K562 (cell line): Measurements from ENCODE around the gene HHIPL1. TPM values are rescaled to one million over a fixed set of nuclear protein-coding genes. Genes with fewer than 3 reads are reported as not detected.

Source experiments
- ATAC-seq: fragments of 200-7000 bp; cut with Tn5 transposase; 3 replicates; pipeline ENCODE4 v1.9.1; 2020; ENCODE audit warnings: moderate library complexity
- BruUV-seq: library from RNA; stranded (reverse); fragments of 400-500 nt; replicated peaks from 2 replicates; lab custom pipeline; 2021; lab: Mats Ljungman, UMichigan
- CTCF ChIA-PET: fragments of 300-600 bp; formaldehyde crosslinking; extraction: SDS; loops from one replicate; lab custom pipeline; 2021; ENCODE audit warnings: low intra/inter-chr PET ratio; lab: Yijun Ruan, JAX
- POLR2A ChIA-PET: fragments of 300-600, 350-650 bp; sonication (Branson Sonifier 250); formaldehyde crosslinking; extraction: SDS; loops from one replicate; lab custom pipeline; 2021; ENCODE audit warnings: antibody characterized with exemption, inconsistent platforms; lab: Yijun Ruan, JAX
- DNase-seq, 4 experiments: peaks; one replicate each; pipeline versions ENCODE4 v3.0.0 to v3.0.0-alpha.2; 2011 to 2018; ENCODE audit warnings: low spot score in 3 of 4, mixed read lengths in 3 of 4; ENCODE audit errors: extremely low read depth in 1 of 4
- FAIRE-seq: peaks from 2 replicates; lab custom pipeline; 2011; peaks lifted over from hg19 to GRCh38; lab: Jason Lieb, UNC
- H2AFZ ChIP-seq: 2 replicates; pipeline ENCODE4 v1.6.0; 2011; ENCODE audit warnings: low read depth, low read length, control low read depth, inconsistent platforms
- H3K27ac ChIP-seq: fragments of 200-600 bp; 3 replicates; pipeline ENCODE4 v1.8.0; 2011; ENCODE audit warnings: low read depth, mild to moderate bottlenecking, control low read depth, inconsistent platforms, low read length, moderate library complexity, mixed read lengths; ENCODE audit errors: extremely low read depth
- H3K27me3 ChIP-seq, 2 experiments: fragments of 300-600 bp in 1 of 2; 2 replicates in 1 of 2; 3 replicates in 1 of 2; pipeline versions ENCODE4 v1.6.0 to v1.8.0; 2011; ENCODE audit warnings: inconsistent platforms in 2 of 2, low read length in 2 of 2, mild to moderate bottlenecking in 1 of 2, mixed read lengths in 1 of 2, moderate library complexity in 1 of 2; ENCODE audit not compliant: control insufficient read depth in 2 of 2, insufficient read depth in 2 of 2
- H3K36me3 ChIP-seq: fragments of 300-600 bp; 3 replicates; pipeline ENCODE4 v1.8.0; 2011; ENCODE audit warnings: mild to moderate bottlenecking, low read length, inconsistent platforms; ENCODE audit not compliant: control insufficient read depth, insufficient read depth
- H3K4me1 ChIP-seq, 2 experiments: fragments of 200-600 bp in 1 of 2; replicated peaks in 1 of 2; 2 replicates in 1 of 2; 3 replicates in 1 of 2; pipeline versions ENCODE4 v1.5.1 to v1.8.0; 2011; ENCODE audit warnings: inconsistent platforms in 2 of 2, low read length in 2 of 2, mild to moderate bottlenecking in 1 of 2, mixed read lengths in 1 of 2, moderate library complexity in 1 of 2; ENCODE audit not compliant: control insufficient read depth in 2 of 2, insufficient read depth in 2 of 2
- H3K4me2 ChIP-seq: 2 replicates; pipeline ENCODE4 v1.6.1; 2011; ENCODE audit warnings: low read length, control low read depth, inconsistent platforms, mixed read lengths; ENCODE audit not compliant: insufficient read depth
- H3K4me3 ChIP-seq: fragments of 200-600 bp; sonication (generic), shearing (Covaris generic); 2 replicates; pipeline ENCODE4 v1.5.1; 2016; ENCODE audit warnings: control low read depth, inconsistent platforms
- H3K79me2 ChIP-seq: fragments of 200-600 bp; 3 replicates; pipeline ENCODE4 v1.8.0; 2011; ENCODE audit warnings: low read length, inconsistent platforms; ENCODE audit not compliant: control insufficient read depth, insufficient read depth
- H3K9ac ChIP-seq, 2 experiments: 2 replicates each; pipeline versions ENCODE4 v1.6.0 to v1.6.1; 2011; ENCODE audit warnings: low read depth in 2 of 2, low read length in 2 of 2, control low read depth in 1 of 2, inconsistent platforms in 1 of 2, mild to moderate bottlenecking in 1 of 2, mixed read lengths in 1 of 2; ENCODE audit not compliant: insufficient read depth in 1 of 2
- H3K9me1 ChIP-seq: one replicate; pipeline ENCODE4 v1.6.0; 2011; ENCODE audit warnings: inconsistent platforms, mild to moderate bottlenecking, low read length, moderate library complexity; ENCODE audit not compliant: control insufficient read depth, insufficient read depth
- H3K9me3 ChIP-seq: replicated peaks from 2 replicates; pipeline ENCODE4 v1.5.1; 2011; ENCODE audit warnings: low read depth, low read length, inconsistent platforms; ENCODE audit not compliant: control insufficient read depth, insufficient read depth
- H4K20me1 ChIP-seq: replicated peaks from 2 replicates; pipeline ENCODE4 v1.6.1; 2011; ENCODE audit warnings: low read length, inconsistent platforms, mixed read lengths; ENCODE audit not compliant: control insufficient read depth, insufficient read depth
- HDAC3 ChIP-seq: fragments of 450-650 bp; IDR thresholded peaks from 2 replicates; pipeline ENCODE4 v1.6.1; 2018; ENCODE audit warnings: borderline replicate concordance, mild to moderate bottlenecking, moderate library complexity; ENCODE audit not compliant: partially characterized antibody
- L3MBTL2 ChIP-seq: fragments of 450-650 bp; IDR thresholded peaks from 2 replicates; pipeline ENCODE4 v1.6.1; 2016; ENCODE audit warnings: mild to moderate bottlenecking, moderate library complexity
- NCOA2 ChIP-seq, 2 experiments: fragments of 450-650 bp; IDR thresholded peaks; 2 replicates each; pipeline ENCODE4 v1.6.1; 2018; ENCODE audit warnings: mild to moderate bottlenecking in 2 of 2, moderate library complexity in 1 of 2; ENCODE audit not compliant: partially characterized antibody in 2 of 2
- PPARD ChIP-seq: fragments of 250-450 bp; sonication (Bioruptor Pico); IDR thresholded peaks from 2 replicates; pipeline ENCODE4 v1.8.0; 2022; ENCODE audit warnings: inconsistent platforms, mild to moderate bottlenecking, moderate library complexity
- ZBTB33 ChIP-seq: sonication (generic); formaldehyde crosslinking; IDR thresholded peaks from 2 replicates; pipeline ENCODE4 v1.8.1; 2023; ENCODE audit warnings: mild to moderate bottlenecking, missing genetic modification reagents
- WGBS: fragments of 100-300 bp; shearing (Covaris generic); methylation state at CpG from one replicate; pipeline ENCODE4 v1.1.6; 2016; ENCODE audit warnings: low coverage, mixed read lengths; ENCODE audit not compliant: insufficient coverage; ENCODE audit errors: missing lambda C conversion rate; 5-methylcytosine and 5-hydroxymethylcytosine counted together
- in situ Hi-C: fragments of 300-500 bp; cut with MboI; formaldehyde crosslinking; loops from 4 replicates; pipeline ENCODE4 v1.15.0; 2018; ENCODE audit warnings: inconsistent platforms, mixed read lengths
- intact Hi-C: fragments of 100-400 bp; cut with micrococcal nuclease; formaldehyde crosslinking; loops from 2 replicates; pipeline ENCODE4 v1.14.2; 2022
- polyA plus RNA-seq, 8 experiments: library from polyadenylated mRNA; depleted of rRNA in 4 of 8; stranded (reverse) in 5 of 8; unstranded in 3 of 8; fragments of >200 nt; fragmentation: Nextera tagmentation in 2 of 8; fragmentation: Illumina TruSeq in 1 of 8; extraction: Ambion mirVana in 2 of 8; extraction: Trizol in 1 of 8; gene quantifications; 2 replicates each; pipeline versions ENCODE4 v1.2.1 to v1.2.3, GENCODE V29; 2011 to 2014; ENCODE audit warnings: inconsistent platforms in 1 of 8, missing spikeins in 1 of 8
- total RNA-seq, 7 experiments: library from RNA; depleted of rRNA in 6 of 7; stranded (reverse); fragments of >200 nt in 6 of 7; fragmentation: Illumina TruSeq in 2 of 7; extraction: Trizol in 2 of 7; gene quantifications; 2 replicates each; pipeline versions ENCODE4 v1.2.1 to v1.2.3, GENCODE V29; 2011 to 2021; ENCODE audit warnings: low replicate concordance in 1 of 7

Gene HHIPL1
- total and polyA plus RNA-seq, 9 of the 15 experiments (the other 6 are each of a cell fraction or from before 2014, with no cell fraction given) = not detected

GRCh38 chr14:99597911-99598600, 46.9 kb upstream of the HHIPL1 start (continued):
- TF ChIP-seq L3MBTL2 (no peak), PPARD (no peak), ZBTB33 (CRISPR knock-in tag) (no peak), HDAC3 (no peak)

GRCh38 chr14:99598774-99599173, 46.2 kb upstream of the HHIPL1 start:
- in situ Hi-C loops = no loop called here
- Histone ChIP-seq H3K4me3 (no peak overlapping the region), H3K4me2 (no peak overlapping the region), H4K20me1 (peaks cover 52% of the 10 kb centered on the region), H3K79me2 (peaks cover 46% of the 10 kb centered on the region), H3K36me3 (no peaks in the 10 kb centered on the region; the same call in 2 of the 3 replicates)
- CTCF ChIA-PET = no interaction called here
- 79% methylated on average over 2 of the region's 3 CpGs for WGBS
- DNase-seq = no peak
- intact Hi-C loops = no loop called here
- BruUV-seq = no TSS peak
- TF ChIP-seq NCOA2 (IDR thresholded peaks at IDR 0.05; ENCODE audit: partially characterized antibody in 2 of 2) = no peak
- TF ChIP-seq, all 486 proteins: peak for 0
- H3K9me3 ChIP-seq = no peaks in the 10 kb centered on the region
- no peak overlapping the region for H3K9ac ChIP-seq
- no peaks in the 10 kb centered on the region for H3K27me3 ChIP-seq
- POLR2A ChIA-PET = interaction anchor here (1.2 kb wide), 1 partner anchor 118 kb away, joined by 3 read pairs; the partner anchor contains the start of genes CCNK and SETD3
- FAIRE-seq (no peak), ATAC-seq (no peak)
- peaks cover 19 to 23% of the 10 kb centered on the region in 2 experiments for H3K4me1 ChIP-seq
- H3K27ac ChIP-seq = no peak overlapping the region
- no peak overlapping the region for H2AFZ ChIP-seq
- H3K9me1 ChIP-seq = peaks cover 2% of the 10 kb centered on the region
